RWPE1 (cell line): ENCODE measurements around the gene NACC2.

Source experiments
- CTCF ChIA-PET: fragments of 350-600 bp; sonication (Branson Sonifier 250); formaldehyde crosslinking; extraction: SDS; loops from one replicate; lab custom pipeline; 2021; lab: Yijun Ruan, JAX
- POLR2A ChIA-PET: fragments of 400-600 bp; formaldehyde crosslinking; extraction: SDS; loops from one replicate; lab custom pipeline; 2020; ENCODE audit warnings: antibody characterized with exemption; ENCODE audit not compliant: low non-redundant PET; lab: Yijun Ruan, JAX
- DNase-seq: peaks from one replicate; pipeline ENCODE4 v3.0.0; 2012; ENCODE audit warnings: low spot score
- H3K27ac ChIP-seq: fragments of 450-650 bp; 2 replicates; pipeline ENCODE4 v1.5.1; 2017
- CTCF ChIP-seq: fragments of 450-650 bp; conservative IDR thresholded peaks from 2 replicates; pipeline ENCODE4 v1.5.1; 2017; ENCODE audit warnings: low read depth, mild to moderate bottlenecking

NACC2 gene

DNA sequence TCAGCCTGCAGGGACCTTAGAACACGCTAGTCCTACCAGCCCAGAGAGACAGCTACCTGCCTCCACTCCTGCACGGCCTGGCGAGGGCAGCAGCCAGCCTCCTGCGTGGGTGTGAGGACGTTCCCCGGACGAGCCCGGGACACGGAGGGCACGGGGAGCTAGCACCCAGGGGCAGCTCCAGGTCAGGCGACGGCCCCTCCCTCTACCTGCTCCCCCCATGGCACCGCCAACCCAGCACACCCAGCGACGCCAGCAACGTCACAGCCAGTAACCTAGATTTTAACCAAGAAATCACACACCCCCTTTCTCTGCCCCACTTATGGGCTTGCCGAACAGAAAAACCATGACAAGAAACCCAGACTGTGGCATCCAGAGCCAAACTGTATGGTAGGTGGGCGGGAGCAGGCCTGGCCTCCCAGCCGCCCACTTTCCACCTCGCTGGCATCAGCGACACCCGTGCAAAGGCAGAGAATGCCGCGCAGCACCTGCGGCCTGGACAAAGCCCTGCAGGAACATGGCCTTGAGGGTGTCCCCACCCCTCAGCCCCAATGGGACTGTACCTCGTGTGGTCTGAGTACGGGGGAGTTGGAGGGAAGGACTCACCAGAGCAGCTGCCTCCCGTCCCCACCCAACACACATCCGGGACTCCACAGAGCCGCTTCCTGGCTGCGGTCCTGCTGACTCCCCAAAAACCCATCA is 47.9 kb downstream of the NACC2 start:
- CTCF ChIA-PET = interaction anchor here (0.5 to 1.0 kb wide), 3 partner anchors 79 to 211 kb away, joined by 3 to 4 read pairs (median 3); no protein-coding TSS in a partner anchor
- POLR2A ChIA-PET = no interaction called here
- peak overlapping the region; percentile 99 for H3K27ac ChIP-seq

DNA sequence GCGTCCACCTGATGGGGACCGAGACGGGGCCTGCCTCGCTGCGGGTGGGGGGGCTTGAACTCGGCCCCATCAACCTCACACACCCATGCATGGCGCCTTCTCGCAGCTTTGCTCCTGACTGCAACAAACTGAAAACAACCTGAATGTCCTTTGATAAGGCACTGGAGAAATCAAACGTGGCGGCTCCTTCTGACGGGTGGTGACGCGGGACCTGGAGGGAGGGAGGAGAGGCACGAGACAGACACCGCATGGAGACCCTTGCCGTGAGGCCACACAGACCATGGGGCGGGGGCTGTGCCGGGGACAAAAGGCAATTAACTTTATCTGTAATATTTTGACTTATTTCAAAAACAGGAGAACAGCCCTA is 48.6 kb downstream of the NACC2 start:
- no peak for DNase-seq
- TF ChIP-seq CTCF = no peak
- peak overlapping the region; percentile 99 for H3K27ac ChIP-seq
- POLR2A ChIA-PET = no interaction called here
- CTCF ChIA-PET = no interaction called here

More for the DNA sequence above, 47.9 kb downstream of the NACC2 start:
- no peak for TF ChIP-seq CTCF
- DNase-seq = no peak

DNA sequence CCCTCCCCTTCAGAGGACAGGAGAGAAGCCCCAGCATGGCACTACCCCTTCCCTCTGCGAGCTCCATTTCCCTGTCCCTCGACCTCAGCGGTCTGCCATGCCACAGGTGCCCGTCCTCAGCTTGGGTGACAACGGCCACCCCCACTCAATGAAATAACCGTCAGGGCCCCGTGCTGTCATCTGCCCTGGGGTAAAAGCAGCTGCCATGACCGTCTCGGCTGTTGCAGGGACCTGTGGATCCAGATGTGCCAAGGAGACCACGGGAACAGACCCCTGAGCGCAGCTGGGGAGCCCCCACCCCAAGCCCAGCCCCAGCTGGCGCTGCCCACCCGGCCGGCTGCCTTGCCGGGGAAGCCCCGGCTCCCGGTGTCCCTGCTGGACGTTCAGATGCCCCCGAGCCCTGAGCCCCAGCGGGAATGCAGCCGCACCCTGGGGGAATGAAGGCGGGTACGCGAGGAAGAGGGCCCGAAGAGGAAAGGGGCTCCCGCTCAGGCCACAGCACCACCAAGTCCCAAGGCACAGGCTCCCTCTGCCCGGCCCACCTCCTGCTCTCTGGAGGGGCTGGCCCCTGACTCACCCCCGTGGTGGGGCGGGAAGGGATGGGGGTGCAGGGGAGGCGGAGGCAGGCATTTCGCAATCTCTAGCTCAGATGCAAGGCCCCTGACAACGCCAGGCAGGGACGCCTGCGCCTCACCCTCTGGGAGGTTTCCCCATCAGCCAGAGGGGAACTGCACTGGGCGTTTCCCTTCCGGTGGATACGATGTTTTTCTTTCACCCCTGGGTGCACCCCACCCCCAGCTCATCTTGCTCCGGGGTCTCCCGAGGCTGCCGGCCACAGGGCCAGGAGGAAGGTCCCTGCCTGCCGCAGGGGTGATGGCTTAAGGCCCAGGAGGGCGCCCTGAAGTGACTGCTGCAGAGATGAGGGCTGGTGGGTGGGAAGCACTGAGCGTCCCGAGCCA is 49.2 kb downstream of the NACC2 start:
- no peak for DNase-seq
- CTCF ChIA-PET = interaction anchor here (1.4 kb wide), 1 partner anchor 76 kb away, joined by 6 read pairs; no protein-coding TSS in a partner anchor
- TF ChIP-seq CTCF = no peak

DNA sequence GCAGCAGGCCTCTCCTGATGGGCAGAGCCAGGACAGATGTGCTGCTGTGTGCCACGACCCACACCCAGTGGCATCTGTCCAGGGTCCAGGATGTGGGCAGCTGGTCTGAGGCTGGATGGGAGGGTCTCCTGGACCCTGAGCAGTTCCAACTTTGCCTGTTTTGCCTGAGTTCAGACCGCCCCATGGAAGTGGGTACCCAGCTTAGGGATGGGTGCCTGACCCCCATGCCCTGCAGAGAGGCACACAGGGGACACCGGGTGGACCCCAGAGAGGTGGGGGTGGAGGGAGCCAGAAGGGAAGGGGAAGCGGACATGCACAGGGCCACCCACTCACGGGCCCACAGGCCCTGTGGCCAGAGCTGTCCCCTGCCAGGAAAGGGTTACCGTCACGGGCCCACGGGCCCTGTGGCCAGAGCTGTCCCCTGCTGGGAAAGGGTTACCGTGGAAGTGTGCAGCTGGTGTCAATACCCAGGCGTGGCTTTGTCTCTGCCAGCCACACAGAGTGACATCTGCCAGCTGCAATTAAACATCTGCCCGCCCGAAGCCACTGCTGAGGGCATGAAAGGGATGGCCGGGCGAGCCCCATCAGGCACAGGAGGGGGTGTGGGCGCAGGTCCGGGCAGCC is 50.0 kb downstream of the NACC2 start:
- no peak for TF ChIP-seq CTCF
- H3K27ac ChIP-seq = peak overlapping the region; percentile 99
- CTCF ChIA-PET = interaction anchor here (0.5 to 1.4 kb wide), 3 partner anchors 14 to 287 kb away, joined by 3 to 6 read pairs (median 4); no protein-coding TSS in a partner anchor

More for the DNA sequence above, 49.2 kb downstream of the NACC2 start:
- peak overlapping the region; percentile 99 for H3K27ac ChIP-seq
- POLR2A ChIA-PET = interaction anchor here (0.5 kb wide), 1 partner anchor 23 kb away, joined by 4 read pairs; no protein-coding TSS in a partner anchor

DNA sequence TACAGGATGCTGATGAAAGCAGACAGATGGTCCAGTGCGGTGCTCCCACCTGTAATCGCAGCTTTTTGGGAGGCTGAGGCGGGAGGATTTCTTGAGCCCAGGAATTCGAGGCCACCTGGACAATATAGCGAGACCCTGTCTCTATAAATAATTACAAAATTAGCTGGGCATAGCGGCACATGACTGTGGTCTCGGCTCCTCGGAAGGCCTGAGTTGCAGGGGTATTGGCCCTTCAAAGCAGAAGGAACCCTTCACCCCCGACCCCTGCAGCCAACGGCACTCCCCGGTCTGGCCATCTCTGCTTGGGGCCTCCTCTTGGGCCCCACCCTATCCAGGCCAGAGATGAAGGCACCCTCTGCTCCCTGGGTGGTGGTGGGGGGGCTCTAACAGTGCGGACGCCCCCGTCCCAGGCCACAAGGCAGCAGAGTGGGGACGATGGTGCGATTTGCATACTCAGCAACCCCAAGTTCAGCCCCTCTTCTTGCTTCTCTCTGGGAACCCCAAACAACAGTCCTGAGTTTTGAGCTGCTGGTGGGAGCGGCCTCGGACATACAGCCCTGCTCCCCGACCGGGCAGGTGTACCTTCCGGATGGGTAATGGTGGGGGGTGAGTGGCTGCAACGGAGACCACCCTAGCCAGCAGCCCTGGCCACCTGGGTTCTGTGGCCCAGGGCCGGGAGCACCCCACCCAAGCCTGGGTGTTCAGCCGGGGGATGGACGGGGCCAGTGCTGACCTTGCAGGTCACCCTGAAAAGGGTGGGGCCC is 50.7 kb downstream of the NACC2 start:
- no peak for TF ChIP-seq CTCF
- POLR2A ChIA-PET = no interaction called here
- DNase-seq = no peak
- CTCF ChIA-PET = interaction anchor here (0.7 to 1.4 kb wide), 2 partner anchors 78 to 287 kb away, joined by 4 to 6 read pairs; no protein-coding TSS in a partner anchor
- H3K27ac ChIP-seq = peak overlapping the region; percentile 99

More for the DNA sequence above, 50.0 kb downstream of the NACC2 start:
- POLR2A ChIA-PET = no interaction called here
- no peak for DNase-seq
